A549 treated with AZD2906 at 1 μM for 4 hours (cell line): Measurements from ENCODE around the gene FAM110C. TPM values are rescaled to one million over a fixed set of nuclear protein-coding genes. Genes with fewer than 3 reads are reported as not detected.

Source experiments
- total RNA-seq: library from RNA; stranded (reverse); fragments of 200-300 nt; extraction: Qiagen RNA extraction; gene quantifications from 5 replicates; pipeline ENCODE4 v1.2.3, GENCODE V29; 2022

The FAM110C gene, protein sequence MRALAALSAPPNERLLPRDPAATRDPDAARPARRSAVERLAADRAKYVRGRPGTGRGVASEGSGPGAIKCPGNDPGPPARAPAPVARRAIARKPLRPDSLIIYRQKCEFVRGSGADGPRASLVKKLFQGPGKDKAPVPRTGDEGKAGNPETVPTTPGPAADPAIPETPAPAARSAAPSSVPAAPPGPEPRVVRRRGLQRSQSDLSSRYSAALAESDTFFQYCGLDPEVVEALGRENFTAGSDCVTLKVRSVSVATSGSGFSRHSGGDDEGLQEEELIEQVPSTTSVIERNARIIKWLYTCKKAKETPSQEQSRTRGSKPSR
- total RNA-seq, result 0.17 to 0.40 TPM (median 0.32 TPM) in 5 replicates

GRCh38 chr2:46471-47345 lies at the start of gene FAM110C:
Gene FAM110C (minus strand): TSS chr2:46505. CDS start chr2:46385, 120 bp downstream.

Other genes with a start within 250 kb of the FAM110C start
- 8.1 to 10.2 TPM (median 8.9 TPM) in 5 replicates for gene SH3YL1, start 217.5 kb upstream of the FAM110C start, total RNA-seq
- gene ACP1, start 218.4 kb upstream of the FAM110C start, total RNA-seq, result 180 to 235 TPM (median 188 TPM) in 5 replicates
- not detected in 5 replicates for gene ALKAL2, start 241.6 kb upstream of the FAM110C start, total RNA-seq